Right lobe of liver (tissue), 4 donors: ENCODE measurements around the gene DNM3.

ENCODE experiments used
- CTCF ChIP-seq, 4 donors: fragments of 200-600 bp in 3 of 4; fragments of 450-650 bp in 1 of 4; IDR thresholded peaks; one replicate each; pipeline versions ENCODE4 v1.5.1 to v1.8.0; 2016 to 2022; ENCODE audit warnings: antibody characterized with exemption in 4 of 4, mild to moderate bottlenecking in 2 of 4
- POLR2A ChIP-seq: fragments of 450-650 bp; IDR thresholded peaks from one replicate; pipeline ENCODE4 v1.6.1; 2017; ENCODE audit warnings: antibody characterized with exemption, mild to moderate bottlenecking
- donor health status: DM: no; HTN: no; CAD: no.
- donor health status: DM: no; HTN: no; CAD: no.
- donor health status: DM: no; HTN: yes; CAD: no.

GRCh38 chr1:172206256-172206655 is 365.0 kb downstream of the DNM3 start:
- TF ChIP-seq CTCF (IDR thresholded peaks at IDR 0.05) = no peak
- TF ChIP-seq POLR2A = no peak
